GM23338 (cell line): ENCODE measurements around the gene UBE2G2. TPM values are rescaled to one million over a fixed set of nuclear protein-coding genes. Genes with fewer than 3 reads are reported as not detected.
A peak's percentile ranks its signal among the peaks of the same experiment; 100 is the strongest.

Experiments used
- ATAC-seq: fragments of 200-7000 bp; cut with Tn5 transposase; 3 replicates; pipeline ENCODE4 v1.9.1; 2020
- DNase-seq: peaks from one replicate; pipeline ENCODE4 v3.0.0-alpha.2; 2015; ENCODE audit warnings: low spot score
- H2AFZ ChIP-seq: fragments of 200-600 bp; sonication (generic); 2 replicates; pipeline ENCODE4 v1.8.0; 2016; ENCODE audit warnings: antibody characterized with exemption, mild to moderate bottlenecking, moderate library complexity
- H3F3A ChIP-seq: fragments of 200-600 bp; sonication (generic); replicated peaks from 2 replicates; pipeline ENCODE4 v1.8.0; 2017; ENCODE audit warnings: antibody characterized with exemption, mixed run types, low read depth
- H3K27ac ChIP-seq: fragments of 200-600 bp; sonication (generic); 2 replicates; pipeline ENCODE4 v1.6.1; 2016; ENCODE audit warnings: low read depth
- H3K27me3 ChIP-seq: fragments of 200-600 bp; sonication (generic); 2 replicates; pipeline ENCODE4 v1.8.0; 2016; ENCODE audit warnings: mild to moderate bottlenecking, mixed run types, moderate library complexity; ENCODE audit not compliant: insufficient read depth
- H3K36me3 ChIP-seq: fragments of 200-600 bp; sonication (generic); 2 replicates; pipeline ENCODE4 v1.8.0; 2016; ENCODE audit warnings: mild to moderate bottlenecking; ENCODE audit not compliant: insufficient read depth
- H3K4me1 ChIP-seq: fragments of 200-600 bp; sonication (generic); 2 replicates; pipeline ENCODE4 v1.8.0; 2016; ENCODE audit warnings: mild to moderate bottlenecking, moderate library complexity; ENCODE audit not compliant: insufficient read depth
- H3K4me2 ChIP-seq: fragments of 200-600 bp; sonication (generic); 2 replicates; pipeline ENCODE4 v1.7.1; 2017; ENCODE audit warnings: mixed run types
- H3K4me3 ChIP-seq: fragments of 200-600 bp; sonication (generic); 2 replicates; pipeline ENCODE4 v1.6.1; 2016; ENCODE audit warnings: mixed run types
- H3K79me2 ChIP-seq: fragments of 200-600 bp; sonication (generic); replicated peaks from 2 replicates; pipeline ENCODE4 v1.8.0; 2017; ENCODE audit warnings: mild to moderate bottlenecking; ENCODE audit not compliant: insufficient read depth
- H3K9me2 ChIP-seq: fragments of 200-600 bp; sonication (generic); 2 replicates; pipeline ENCODE4 v1.8.0; 2017; ENCODE audit not compliant: insufficient read depth
- H4K20me1 ChIP-seq: fragments of 200-600 bp; sonication (generic); replicated peaks from 2 replicates; pipeline ENCODE4 v1.8.0; 2017; ENCODE audit warnings: mild to moderate bottlenecking; ENCODE audit not compliant: insufficient read depth
- H3K27ac Mint-ChIP-seq: 2 replicates; pipeline ENCODE4 v1.8.0; 2020; ENCODE audit warnings: inconsistent platforms, mild to moderate bottlenecking, moderate library complexity, mixed read lengths
- H3K27me3 Mint-ChIP-seq: 3 replicates; pipeline ENCODE4 v1.8.0; 2022; ENCODE audit warnings: low read depth, mild to moderate bottlenecking, moderate library complexity, mixed read lengths, inconsistent platforms; ENCODE audit not compliant: insufficient read depth, poor library complexity
- H3K36me3 Mint-ChIP-seq: 3 replicates; pipeline ENCODE4 v1.8.0; 2021; ENCODE audit warnings: low read depth, mild to moderate bottlenecking, inconsistent platforms, moderate library complexity, mixed read lengths
- H3K4me1 Mint-ChIP-seq: 3 replicates; pipeline ENCODE4 v1.8.0; 2020; ENCODE audit warnings: mild to moderate bottlenecking, inconsistent platforms, mixed read lengths
- H3K4me3 Mint-ChIP-seq: 3 replicates; pipeline ENCODE4 v1.8.0; 2021; ENCODE audit warnings: moderate library complexity, mild to moderate bottlenecking, inconsistent platforms, mixed read lengths
- H3K9me3 Mint-ChIP-seq: 3 replicates; pipeline ENCODE4 v1.8.0; 2020; ENCODE audit warnings: moderate library complexity, mild to moderate bottlenecking, inconsistent platforms, mixed read lengths
- EZH2 ChIP-seq: fragments of 200-600 bp; sonication (generic); IDR thresholded peaks from one replicate; pipeline ENCODE4 v1.8.0; 2017; ENCODE audit warnings: antibody characterized with exemption, mild to moderate bottlenecking, low read depth; ENCODE audit not compliant: unreplicated experiment
- JUNB ChIP-seq: IDR thresholded peaks from one replicate; pipeline ENCODE4 v1.6.1; 2016; ENCODE audit warnings: antibody characterized with exemption; ENCODE audit not compliant: unreplicated experiment
- POLR2AphosphoS5 ChIP-seq: IDR thresholded peaks from 2 replicates; pipeline ENCODE4 v1.6.1; 2016; ENCODE audit warnings: antibody characterized with exemption, low read depth
- STAT1 ChIP-seq: IDR thresholded peaks from one replicate; pipeline ENCODE4 v1.6.1; 2016; ENCODE audit warnings: antibody characterized with exemption; ENCODE audit not compliant: unreplicated experiment
- ZNF331 ChIP-seq: fragments of 250-450 bp; sonication (Bioruptor Pico); IDR thresholded peaks from 2 replicates; pipeline ENCODE4 v1.5.0; 2020; ENCODE audit warnings: low read depth, mild to moderate bottlenecking, moderate library complexity
- polyA plus RNA-seq: library from polyadenylated mRNA; unstranded; fragments of >200 nt; fragmentation: Nextera tagmentation; extraction: Ambion mirVana; gene quantifications from 2 replicates; pipeline ENCODE4 v1.2.1, GENCODE V29; 2016
- total RNA-seq: library from RNA; depleted of rRNA; stranded (reverse); fragments of >200 nt; shearing (Covaris generic); gene quantifications from 2 replicates; pipeline ENCODE4 v1.2.3, GENCODE V29; 2014
- TF ChIP-seq, protein P1 (sequence below): IDR thresholded peaks from one replicate; pipeline ENCODE4 v1.6.1; 2018; ENCODE audit warnings: antibody characterized with exemption; ENCODE audit not compliant: unreplicated experiment
- TF ChIP-seq, protein P2 (sequence below), 2 experiments: fragments of 200-600 bp in 1 of 2; sonication (generic) in 1 of 2; conservative IDR thresholded peaks; 2 replicates each; pipeline versions ENCODE4 v1.5.1 to v1.6.1; 2016 to 2017; ENCODE audit warnings: antibody characterized with exemption in 2 of 2, low read depth in 2 of 2, mild to moderate bottlenecking in 2 of 2, moderate library complexity in 1 of 2

The UBE2G2 gene
- total and polyA plus RNA-seq, 2 experiments from 2014 or later, result 66.4 to 100 TPM

GRCh38 chr21:44819283-44820243, 17.9 kb upstream of the UBE2G2 start:
- Mint-ChIP-seq H3K36me3 (peaks cover 35% of the 10 kb centered on the region), H3K4me1 (peaks cover 10% of the 10 kb centered on the region), H3K9me3 (peaks cover 52% of the 10 kb centered on the region), H3K27ac (no peak overlapping the region), H3K4me3 (peak overlapping the region; percentile 48; the same call in 2 of the 3 replicates), H3K27me3 (peaks cover 24% of the 10 kb centered on the region)
- Histone ChIP-seq H3K4me1 (0 out of 2 replicates have a peak, but pooled peaks cover 4% of the 10 kb centered on the region), H3K9me2 (no peaks in the 10 kb centered on the region), H3K27me3 (0 out of 2 replicates have a peak, but pooled peaks cover 8% of the 10 kb centered on the region), H3K4me3 (no peak overlapping the region), H3K27ac (no peak overlapping the region), H3K4me2 (no peak overlapping the region), H4K20me1 (peaks cover 10% of the 10 kb centered on the region), H2AFZ (no peak overlapping the region), H3F3A (no peaks in the 10 kb centered on the region), H3K79me2 (peaks cover 21% of the 10 kb centered on the region), H3K36me3 (0 out of 2 replicates have a peak, but pooled peaks cover 9% of the 10 kb centered on the region)
- TF ChIP-seq STAT1, result no peak
- no peak for TF ChIP-seq POLR2AphosphoS5
- TF ChIP-seq JUNB, result no peak
- TF ChIP-seq, protein P1, sequence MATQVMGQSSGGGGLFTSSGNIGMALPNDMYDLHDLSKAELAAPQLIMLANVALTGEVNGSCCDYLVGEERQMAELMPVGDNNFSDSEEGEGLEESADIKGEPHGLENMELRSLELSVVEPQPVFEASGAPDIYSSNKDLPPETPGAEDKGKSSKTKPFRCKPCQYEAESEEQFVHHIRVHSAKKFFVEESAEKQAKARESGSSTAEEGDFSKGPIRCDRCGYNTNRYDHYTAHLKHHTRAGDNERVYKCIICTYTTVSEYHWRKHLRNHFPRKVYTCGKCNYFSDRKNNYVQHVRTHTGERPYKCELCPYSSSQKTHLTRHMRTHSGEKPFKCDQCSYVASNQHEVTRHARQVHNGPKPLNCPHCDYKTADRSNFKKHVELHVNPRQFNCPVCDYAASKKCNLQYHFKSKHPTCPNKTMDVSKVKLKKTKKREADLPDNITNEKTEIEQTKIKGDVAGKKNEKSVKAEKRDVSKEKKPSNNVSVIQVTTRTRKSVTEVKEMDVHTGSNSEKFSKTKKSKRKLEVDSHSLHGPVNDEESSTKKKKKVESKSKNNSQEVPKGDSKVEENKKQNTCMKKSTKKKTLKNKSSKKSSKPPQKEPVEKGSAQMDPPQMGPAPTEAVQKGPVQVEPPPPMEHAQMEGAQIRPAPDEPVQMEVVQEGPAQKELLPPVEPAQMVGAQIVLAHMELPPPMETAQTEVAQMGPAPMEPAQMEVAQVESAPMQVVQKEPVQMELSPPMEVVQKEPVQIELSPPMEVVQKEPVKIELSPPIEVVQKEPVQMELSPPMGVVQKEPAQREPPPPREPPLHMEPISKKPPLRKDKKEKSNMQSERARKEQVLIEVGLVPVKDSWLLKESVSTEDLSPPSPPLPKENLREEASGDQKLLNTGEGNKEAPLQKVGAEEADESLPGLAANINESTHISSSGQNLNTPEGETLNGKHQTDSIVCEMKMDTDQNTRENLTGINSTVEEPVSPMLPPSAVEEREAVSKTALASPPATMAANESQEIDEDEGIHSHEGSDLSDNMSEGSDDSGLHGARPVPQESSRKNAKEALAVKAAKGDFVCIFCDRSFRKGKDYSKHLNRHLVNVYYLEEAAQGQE, result no peak
- TF ChIP-seq, protein P2, sequence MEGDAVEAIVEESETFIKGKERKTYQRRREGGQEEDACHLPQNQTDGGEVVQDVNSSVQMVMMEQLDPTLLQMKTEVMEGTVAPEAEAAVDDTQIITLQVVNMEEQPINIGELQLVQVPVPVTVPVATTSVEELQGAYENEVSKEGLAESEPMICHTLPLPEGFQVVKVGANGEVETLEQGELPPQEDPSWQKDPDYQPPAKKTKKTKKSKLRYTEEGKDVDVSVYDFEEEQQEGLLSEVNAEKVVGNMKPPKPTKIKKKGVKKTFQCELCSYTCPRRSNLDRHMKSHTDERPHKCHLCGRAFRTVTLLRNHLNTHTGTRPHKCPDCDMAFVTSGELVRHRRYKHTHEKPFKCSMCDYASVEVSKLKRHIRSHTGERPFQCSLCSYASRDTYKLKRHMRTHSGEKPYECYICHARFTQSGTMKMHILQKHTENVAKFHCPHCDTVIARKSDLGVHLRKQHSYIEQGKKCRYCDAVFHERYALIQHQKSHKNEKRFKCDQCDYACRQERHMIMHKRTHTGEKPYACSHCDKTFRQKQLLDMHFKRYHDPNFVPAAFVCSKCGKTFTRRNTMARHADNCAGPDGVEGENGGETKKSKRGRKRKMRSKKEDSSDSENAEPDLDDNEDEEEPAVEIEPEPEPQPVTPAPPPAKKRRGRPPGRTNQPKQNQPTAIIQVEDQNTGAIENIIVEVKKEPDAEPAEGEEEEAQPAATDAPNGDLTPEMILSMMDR (conservative IDR thresholded peaks at IDR 0.05; ENCODE audit: low read depth in 2 of 2), result no peak
- DNase-seq, result no peak
- no peak for ATAC-seq

GRCh38 chr21:44818640-44819011, 17.0 kb upstream of the UBE2G2 start:
- Histone ChIP-seq H3K79me2 (peaks cover 31% of the 10 kb centered on the region), H3K4me1 (0 out of 2 replicates have a peak, but pooled peaks cover 4% of the 10 kb centered on the region), H3F3A (no peaks in the 10 kb centered on the region), H2AFZ (peak overlapping the region; percentile 59; the same call in 1 of the 2 replicates), H3K27ac (no peak overlapping the region), H3K9me2 (no peaks in the 10 kb centered on the region), H3K36me3 (0 out of 2 replicates have a peak, but pooled peaks cover 9% of the 10 kb centered on the region), H3K4me2 (peak overlapping the region; percentile 84), H3K4me3 (peak overlapping the region; percentile 79), H3K27me3 (0 out of 2 replicates have a peak, but pooled peaks cover 8% of the 10 kb centered on the region), H4K20me1 (peaks cover 10% of the 10 kb centered on the region)
- peaks cover 32% of the 10 kb centered on the region for H3K36me3 Mint-ChIP-seq
- peaks cover 43% of the 10 kb centered on the region for H3K9me3 Mint-ChIP-seq
- H3K27ac Mint-ChIP-seq, result no peak overlapping the region
- H3K27me3 Mint-ChIP-seq, result peaks cover 24% of the 10 kb centered on the region
- H3K4me3 Mint-ChIP-seq, result peak overlapping the region; percentile 46; the same call in 2 of the 3 replicates
- ATAC-seq, result peak; percentile 4
- H3K4me1 Mint-ChIP-seq, result peaks cover 10% of the 10 kb centered on the region
- DNase-seq, result peak; percentile 47
- TF ChIP-seq, protein P1, result no peak
- TF ChIP-seq POLR2AphosphoS5 (no peak), ZNF331 (no peak), EZH2 (no peak)
